OCI-LY1 (cell line): ENCODE measurements around the gene PAMR1.

Experiments used
- H2AFZ ChIP-seq: fragments of 200-600 bp; sonication (generic), shearing (Covaris generic); 2 replicates; pipeline ENCODE4 v1.6.0; 2014; ENCODE audit warnings: antibody characterized with exemption, mild to moderate bottlenecking, low read length
- H3F3A ChIP-seq: fragments of 200-600 bp; sonication (generic), shearing (Covaris generic); 2 replicates; pipeline ENCODE4 v1.6.0; 2014; ENCODE audit warnings: mild to moderate bottlenecking, antibody characterized with exemption, low read length, moderate library complexity; ENCODE audit not compliant: insufficient read depth
- H3K27ac ChIP-seq: fragments of 200-600 bp; sonication (generic); 2 replicates; pipeline ENCODE4 v1.5.1; 2014; ENCODE audit warnings: low read length, mixed run types, mild to moderate bottlenecking, low read depth; ENCODE audit not compliant: poor library complexity, severe bottlenecking
- H3K27me3 ChIP-seq: fragments of 200-600 bp; sonication (generic); 2 replicates; pipeline ENCODE4 v1.6.0; 2014; ENCODE audit warnings: antibody characterized with exemption, mild to moderate bottlenecking, low read length, moderate library complexity; ENCODE audit not compliant: insufficient read depth
- H3K36me3 ChIP-seq: fragments of 200-600 bp; sonication (generic); 2 replicates; pipeline ENCODE4 v1.6.1; 2014; ENCODE audit warnings: mild to moderate bottlenecking, antibody characterized with exemption, low read length, moderate library complexity, mixed read lengths; ENCODE audit not compliant: insufficient read depth
- H3K4me1 ChIP-seq: fragments of 200-600 bp; sonication (generic); 2 replicates; pipeline ENCODE4 v1.5.1; 2014; ENCODE audit warnings: mild to moderate bottlenecking, low read length, moderate library complexity; ENCODE audit not compliant: insufficient read depth, severe bottlenecking
- H3K4me2 ChIP-seq: fragments of 200-600 bp; sonication (generic), shearing (Covaris generic); 2 replicates; pipeline ENCODE4 v1.6.1; 2014; ENCODE audit warnings: low read length
- H3K4me3 ChIP-seq: fragments of 200-600 bp; sonication (generic); 2 replicates; pipeline ENCODE4 v1.5.1; 2014; ENCODE audit warnings: low read length, low read depth, mild to moderate bottlenecking, mixed read lengths; ENCODE audit not compliant: poor library complexity, severe bottlenecking
- H3K79me2 ChIP-seq: fragments of 200-600 bp; shearing (Covaris generic); 2 replicates; pipeline ENCODE4 v1.6.1; 2016; ENCODE audit warnings: mixed run types, low read length, mixed read lengths; ENCODE audit not compliant: insufficient read depth
- H3K9ac ChIP-seq: fragments of 200-600 bp; sonication (generic), shearing (Covaris generic); 2 replicates; pipeline ENCODE4 v1.6.1; 2014; ENCODE audit warnings: mild to moderate bottlenecking, low read length, mixed read lengths
- H3K9me2 ChIP-seq: fragments of 200-600 bp; sonication (generic), shearing (Covaris generic); 2 replicates; pipeline ENCODE4 v1.6.1; 2014; ENCODE audit warnings: low read depth, mild to moderate bottlenecking, low read length, mixed read lengths
- H3K9me3 ChIP-seq: fragments of 200-600 bp; shearing (Covaris generic); 2 replicates; pipeline ENCODE4 v1.6.1; 2014; ENCODE audit warnings: low read length, mixed read lengths
- H4K20me1 ChIP-seq: fragments of 200-600 bp; sonication (generic), shearing (Covaris generic); 2 replicates; pipeline ENCODE4 v1.6.0; 2016; ENCODE audit warnings: mild to moderate bottlenecking, low read length; ENCODE audit not compliant: insufficient read depth
- CTCF ChIP-seq: fragments of 200-600 bp; sonication (generic), shearing (Covaris generic); IDR thresholded peaks from 2 replicates; pipeline ENCODE4 v1.5.1; 2017; ENCODE audit warnings: mild to moderate bottlenecking, antibody characterized with exemption, low read length, moderate library complexity, mixed read lengths
- EZH2 ChIP-seq: fragments of 200-600 bp; sonication (generic), shearing (Covaris generic); IDR thresholded peaks from 2 replicates; pipeline ENCODE4 v1.8.0; 2017; ENCODE audit warnings: borderline replicate concordance, mixed run types, mild to moderate bottlenecking, antibody characterized with exemption, low read length, moderate library complexity, mixed read lengths

PAMR1 gene

GRCh38 chr11:35433588-35433987 lies 91.8 kb downstream of the PAMR1 start:
- H3K36me3 ChIP-seq = no peaks in the 10 kb centered on the region
- no peak overlapping the region for H2AFZ ChIP-seq

GRCh38 chr11:35432464-35432863 lies 93.0 kb downstream of the PAMR1 start:
- Histone ChIP-seq H3K79me2 (no peaks in the 10 kb centered on the region), H3K4me1 (no peaks in the 10 kb centered on the region), H3K9me2 (no peaks in the 10 kb centered on the region), H3K4me2 (no peak overlapping the region), H3K27me3 (no peaks in the 10 kb centered on the region), H3K36me3 (no peaks in the 10 kb centered on the region), H3K27ac (no peak overlapping the region), H3K9ac (no peak overlapping the region), H2AFZ (no peak overlapping the region), H4K20me1 (no peaks in the 10 kb centered on the region), H3F3A (no peaks in the 10 kb centered on the region), H3K4me3 (no peak overlapping the region), H3K9me3 (no peaks in the 10 kb centered on the region)
- TF ChIP-seq EZH2 (no peak), CTCF (no peak)

More at GRCh38 chr11:35433588-35433987, 91.8 kb downstream of the PAMR1 start:
- TF ChIP-seq CTCF = no peak
- no peak for TF ChIP-seq EZH2
- Histone ChIP-seq H3K9me3 (no peaks in the 10 kb centered on the region), H3F3A (no peaks in the 10 kb centered on the region), H4K20me1 (no peaks in the 10 kb centered on the region), H3K9me2 (no peaks in the 10 kb centered on the region), H3K79me2 (no peaks in the 10 kb centered on the region), H3K4me1 (no peaks in the 10 kb centered on the region), H3K9ac (no peak overlapping the region), H3K4me2 (no peak overlapping the region), H3K4me3 (no peak overlapping the region), H3K27me3 (no peaks in the 10 kb centered on the region), H3K27ac (no peak overlapping the region)

- Histone ChIP-seq H3F3A (no peaks in the 10 kb centered on the region), H3K4me2 (no peak overlapping the region), H2AFZ (no peak overlapping the region), H3K36me3 (no peaks in the 10 kb centered on the region), H3K9ac (no peak overlapping the region), H4K20me1 (no peaks in the 10 kb centered on the region), H3K27me3 (no peaks in the 10 kb centered on the region), H3K9me3 (no peaks in the 10 kb centered on the region), H3K4me3 (no peak overlapping the region), H3K27ac (no peak overlapping the region), H3K9me2 (no peaks in the 10 kb centered on the region), H3K4me1 (no peaks in the 10 kb centered on the region), H3K79me2 (no peaks in the 10 kb centered on the region)
- no peak for TF ChIP-seq CTCF
- no peak for TF ChIP-seq EZH2
Measured at GRCh38 chr11:35427071-35427470, 98.3 kb downstream of the PAMR1 start.
